ENCODE data around the gene RAB4A. TPM values are rescaled to one million over a fixed set of nuclear protein-coding genes. Genes with fewer than 3 reads are reported as not detected.

Gene RAB4A
- total and polyA plus RNA-seq, 2 of the 13 experiments (the other 11 are each of a cell fraction or from before 2014, with no cell fraction given), result 56.0 to 80.1 TPM

DNA sequence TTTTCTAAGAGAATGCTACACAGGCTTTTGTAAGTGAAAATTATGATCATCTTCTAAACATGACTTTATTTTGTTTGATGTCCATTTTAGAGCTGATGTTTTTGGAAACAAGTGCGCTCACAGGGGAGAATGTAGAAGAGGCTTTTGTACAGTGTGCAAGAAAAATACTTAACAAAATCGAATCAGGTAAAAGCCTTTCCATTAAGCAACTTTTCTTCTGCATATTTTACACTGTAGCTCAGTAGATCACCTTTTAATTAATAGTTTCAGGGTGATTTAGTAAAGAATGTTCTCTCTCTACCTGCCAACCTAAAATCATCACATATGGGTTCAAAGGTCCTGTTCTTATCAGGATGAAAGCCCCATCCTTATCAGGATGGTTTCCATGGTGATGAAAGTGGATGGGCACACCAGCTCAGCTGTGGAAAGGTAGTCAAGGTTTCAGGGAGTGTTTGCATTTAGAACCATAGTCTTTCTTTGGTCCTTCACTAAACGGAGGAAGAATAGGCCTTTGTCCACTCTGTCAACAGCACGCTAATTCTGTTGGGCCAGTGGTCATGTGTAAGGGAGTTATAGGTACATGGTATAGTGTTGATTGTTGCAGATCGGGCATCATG is 28.1 kb downstream of the RAB4A start (continued):
- TF ChIP-seq, protein P1, sequence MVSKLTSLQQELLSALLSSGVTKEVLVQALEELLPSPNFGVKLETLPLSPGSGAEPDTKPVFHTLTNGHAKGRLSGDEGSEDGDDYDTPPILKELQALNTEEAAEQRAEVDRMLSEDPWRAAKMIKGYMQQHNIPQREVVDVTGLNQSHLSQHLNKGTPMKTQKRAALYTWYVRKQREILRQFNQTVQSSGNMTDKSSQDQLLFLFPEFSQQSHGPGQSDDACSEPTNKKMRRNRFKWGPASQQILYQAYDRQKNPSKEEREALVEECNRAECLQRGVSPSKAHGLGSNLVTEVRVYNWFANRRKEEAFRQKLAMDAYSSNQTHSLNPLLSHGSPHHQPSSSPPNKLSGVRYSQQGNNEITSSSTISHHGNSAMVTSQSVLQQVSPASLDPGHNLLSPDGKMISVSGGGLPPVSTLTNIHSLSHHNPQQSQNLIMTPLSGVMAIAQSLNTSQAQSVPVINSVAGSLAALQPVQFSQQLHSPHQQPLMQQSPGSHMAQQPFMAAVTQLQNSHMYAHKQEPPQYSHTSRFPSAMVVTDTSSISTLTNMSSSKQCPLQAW (CRISPR knock-in tag; IDR thresholded peaks at IDR 0.05), result peak; percentile 52; the same call in 1 of the 2 replicates
- TF ChIP-seq HNRNPK (IDR thresholded peaks at IDR 0.05; ENCODE audit: low read depth, low read length, poor library complexity, severe bottlenecking), result no peak
- no peak for TF ChIP-seq SPEN (CRISPR knock-in tag; IDR thresholded peaks at IDR 0.05; ENCODE audit: low read depth)
- no peak for TF ChIP-seq SP4 (CRISPR knock-in tag; IDR thresholded peaks at IDR 0.05)
- TF ChIP-seq, protein P2, sequence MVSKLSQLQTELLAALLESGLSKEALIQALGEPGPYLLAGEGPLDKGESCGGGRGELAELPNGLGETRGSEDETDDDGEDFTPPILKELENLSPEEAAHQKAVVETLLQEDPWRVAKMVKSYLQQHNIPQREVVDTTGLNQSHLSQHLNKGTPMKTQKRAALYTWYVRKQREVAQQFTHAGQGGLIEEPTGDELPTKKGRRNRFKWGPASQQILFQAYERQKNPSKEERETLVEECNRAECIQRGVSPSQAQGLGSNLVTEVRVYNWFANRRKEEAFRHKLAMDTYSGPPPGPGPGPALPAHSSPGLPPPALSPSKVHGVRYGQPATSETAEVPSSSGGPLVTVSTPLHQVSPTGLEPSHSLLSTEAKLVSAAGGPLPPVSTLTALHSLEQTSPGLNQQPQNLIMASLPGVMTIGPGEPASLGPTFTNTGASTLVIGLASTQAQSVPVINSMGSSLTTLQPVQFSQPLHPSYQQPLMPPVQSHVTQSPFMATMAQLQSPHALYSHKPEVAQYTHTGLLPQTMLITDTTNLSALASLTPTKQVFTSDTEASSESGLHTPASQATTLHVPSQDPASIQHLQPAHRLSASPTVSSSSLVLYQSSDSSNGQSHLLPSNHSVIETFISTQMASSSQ (IDR thresholded peaks at IDR 0.05; ENCODE audit: low read depth), result no peak
- TF ChIP-seq, protein P2 (CRISPR knock-in tag; IDR thresholded peaks at IDR 0.05; ENCODE audit: borderline replicate concordance), result peak; percentile 43; the same call in 1 of the 2 replicates
- no peak for TF ChIP-seq ZNF124 (CRISPR knock-in tag; IDR thresholded peaks at IDR 0.05)
- no peak; the same call in 1 of the 2 replicates for TF ChIP-seq ZNF543 (CRISPR knock-in tag; IDR thresholded peaks at IDR 0.05)
- no peak for TF ChIP-seq ZNF256 (CRISPR knock-in tag; conservative IDR thresholded peaks at IDR 0.05)
- TF ChIP-seq ZNF207 (IDR thresholded peaks at IDR 0.05; ENCODE audit: borderline replicate concordance), result no peak
- TF ChIP-seq, protein P3, sequence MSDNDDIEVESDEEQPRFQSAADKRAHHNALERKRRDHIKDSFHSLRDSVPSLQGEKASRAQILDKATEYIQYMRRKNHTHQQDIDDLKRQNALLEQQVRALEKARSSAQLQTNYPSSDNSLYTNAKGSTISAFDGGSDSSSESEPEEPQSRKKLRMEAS (IDR thresholded peaks at IDR 0.05), result peak; percentile 46; the same call in 1 of the 2 replicates
- no peak for TF ChIP-seq ZBTB7B (CRISPR knock-in tag; IDR thresholded peaks at IDR 0.05)
- TF ChIP-seq, protein P4, sequence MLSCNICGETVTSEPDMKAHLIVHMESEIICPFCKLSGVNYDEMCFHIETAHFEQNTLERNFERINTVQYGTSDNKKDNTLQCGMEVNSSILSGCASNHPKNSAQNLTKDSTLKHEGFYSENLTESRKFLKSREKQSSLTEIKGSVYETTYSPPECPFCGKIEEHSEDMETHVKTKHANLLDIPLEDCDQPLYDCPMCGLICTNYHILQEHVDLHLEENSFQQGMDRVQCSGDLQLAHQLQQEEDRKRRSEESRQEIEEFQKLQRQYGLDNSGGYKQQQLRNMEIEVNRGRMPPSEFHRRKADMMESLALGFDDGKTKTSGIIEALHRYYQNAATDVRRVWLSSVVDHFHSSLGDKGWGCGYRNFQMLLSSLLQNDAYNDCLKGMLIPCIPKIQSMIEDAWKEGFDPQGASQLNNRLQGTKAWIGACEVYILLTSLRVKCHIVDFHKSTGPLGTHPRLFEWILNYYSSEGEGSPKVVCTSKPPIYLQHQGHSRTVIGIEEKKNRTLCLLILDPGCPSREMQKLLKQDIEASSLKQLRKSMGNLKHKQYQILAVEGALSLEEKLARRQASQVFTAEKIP (CRISPR knock-in tag; IDR thresholded peaks at IDR 0.05; ENCODE audit: borderline replicate concordance), result no peak
- peak; percentile 58 for TF ChIP-seq LCORL (IDR thresholded peaks at IDR 0.05)
- TF ChIP-seq LCORL (CRISPR knock-in tag; IDR thresholded peaks at IDR 0.05), result peak; percentile 72
- no peak for TF ChIP-seq ZNF205 (CRISPR knock-in tag; IDR thresholded peaks at IDR 0.05)
- TF ChIP-seq MAFF (IDR thresholded peaks at IDR 0.05; ENCODE audit: low read depth, low read length), result no peak
- TF ChIP-seq, protein P5, sequence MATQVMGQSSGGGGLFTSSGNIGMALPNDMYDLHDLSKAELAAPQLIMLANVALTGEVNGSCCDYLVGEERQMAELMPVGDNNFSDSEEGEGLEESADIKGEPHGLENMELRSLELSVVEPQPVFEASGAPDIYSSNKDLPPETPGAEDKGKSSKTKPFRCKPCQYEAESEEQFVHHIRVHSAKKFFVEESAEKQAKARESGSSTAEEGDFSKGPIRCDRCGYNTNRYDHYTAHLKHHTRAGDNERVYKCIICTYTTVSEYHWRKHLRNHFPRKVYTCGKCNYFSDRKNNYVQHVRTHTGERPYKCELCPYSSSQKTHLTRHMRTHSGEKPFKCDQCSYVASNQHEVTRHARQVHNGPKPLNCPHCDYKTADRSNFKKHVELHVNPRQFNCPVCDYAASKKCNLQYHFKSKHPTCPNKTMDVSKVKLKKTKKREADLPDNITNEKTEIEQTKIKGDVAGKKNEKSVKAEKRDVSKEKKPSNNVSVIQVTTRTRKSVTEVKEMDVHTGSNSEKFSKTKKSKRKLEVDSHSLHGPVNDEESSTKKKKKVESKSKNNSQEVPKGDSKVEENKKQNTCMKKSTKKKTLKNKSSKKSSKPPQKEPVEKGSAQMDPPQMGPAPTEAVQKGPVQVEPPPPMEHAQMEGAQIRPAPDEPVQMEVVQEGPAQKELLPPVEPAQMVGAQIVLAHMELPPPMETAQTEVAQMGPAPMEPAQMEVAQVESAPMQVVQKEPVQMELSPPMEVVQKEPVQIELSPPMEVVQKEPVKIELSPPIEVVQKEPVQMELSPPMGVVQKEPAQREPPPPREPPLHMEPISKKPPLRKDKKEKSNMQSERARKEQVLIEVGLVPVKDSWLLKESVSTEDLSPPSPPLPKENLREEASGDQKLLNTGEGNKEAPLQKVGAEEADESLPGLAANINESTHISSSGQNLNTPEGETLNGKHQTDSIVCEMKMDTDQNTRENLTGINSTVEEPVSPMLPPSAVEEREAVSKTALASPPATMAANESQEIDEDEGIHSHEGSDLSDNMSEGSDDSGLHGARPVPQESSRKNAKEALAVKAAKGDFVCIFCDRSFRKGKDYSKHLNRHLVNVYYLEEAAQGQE (IDR thresholded peaks at IDR 0.05; ENCODE audit: borderline replicate concordance in 1 of 2, low read depth in 1 of 2, low read length in 2 of 2), result no peak
- TF ChIP-seq ZBTB42 (CRISPR knock-in tag; IDR thresholded peaks at IDR 0.05), result no peak

Data from HepG2 (cell line).